HEK293 (cell line): ENCODE results near the gene PPP1R9B.
A peak's percentile ranks its signal among the peaks of the same experiment; 100 is the strongest.

Experiments
- CTCF ChIA-PET: fragments of 350-600 bp; formaldehyde crosslinking; extraction: SDS; loops from one replicate; lab custom pipeline; 2021; ENCODE audit warnings: antibody characterized with exemption; lab: Yijun Ruan, JAX
- POLR2A ChIA-PET: fragments of 300-600 bp; formaldehyde crosslinking; extraction: SDS; loops from one replicate; lab custom pipeline; 2020; ENCODE audit warnings: antibody characterized with exemption, inconsistent platforms; lab: Yijun Ruan, JAX
- H3K27ac ChIP-seq: fragments of 200-500 bp; sonication (Bioruptor generic); 2 replicates; pipeline ENCODE4 v1.5.1; 2014; ENCODE audit warnings: low read depth, low read length, control low read depth, inconsistent platforms; ENCODE audit errors: extremely low read depth
- H3K36me3 ChIP-seq, 2 experiments: fragments of 200-500 bp in 1 of 2; sonication (Bioruptor generic) in 1 of 2; 1 replicate in 1 of 2; 2 replicates in 1 of 2; pipeline ENCODE4 v1.5.1; 2014 to 2017; ENCODE audit warnings: inconsistent platforms in 2 of 2, low read length in 2 of 2; ENCODE audit not compliant: control insufficient read depth in 2 of 2, insufficient read depth in 1 of 2
- H3K4me1 ChIP-seq: fragments of 200-500 bp; sonication (Bioruptor generic); 2 replicates; pipeline ENCODE4 v1.5.1; 2014; ENCODE audit warnings: mild to moderate bottlenecking, low read length, inconsistent platforms; ENCODE audit not compliant: control insufficient read depth, insufficient read depth
- H3K4me3 ChIP-seq: 2 replicates; pipeline ENCODE4 v1.5.1; 2011; ENCODE audit warnings: low read depth, mild to moderate bottlenecking, control low read depth, low read length, moderate library complexity
- H3K9me3 ChIP-seq: fragments of 200-500 bp; sonication (Bioruptor generic); 2 replicates; pipeline ENCODE4 v1.5.1; 2014; ENCODE audit warnings: low read depth, low read length, inconsistent platforms; ENCODE audit not compliant: control insufficient read depth, insufficient read depth
- EGR2 ChIP-seq: fragments of 450-650 bp; formaldehyde crosslinking; IDR thresholded peaks from 2 replicates; pipeline ENCODE4 v1.5.1; 2016; ENCODE audit warnings: low read depth, missing biosample characterization, missing genetic modification characterization
- HOXC10 ChIP-seq: sonication (generic); formaldehyde crosslinking; IDR thresholded peaks from 2 replicates; pipeline ENCODE4 v1.8.1; 2023; ENCODE audit warnings: mild to moderate bottlenecking, missing genetic modification reagents
- KLF17 ChIP-seq: fragments of 450-650 bp; formaldehyde crosslinking; IDR thresholded peaks from 2 replicates; pipeline ENCODE4 v1.5.1; 2016; ENCODE audit warnings: missing biosample characterization, missing genetic modification characterization
- MZF1 ChIP-seq: fragments of 450-650 bp; formaldehyde crosslinking; IDR thresholded peaks from 2 replicates; pipeline ENCODE4 v1.5.1; 2017; ENCODE audit warnings: missing biosample characterization, missing genetic modification characterization, borderline replicate concordance
- REST ChIP-seq: fragments of 450-650 bp; formaldehyde crosslinking; IDR thresholded peaks from 2 replicates; pipeline ENCODE4 v1.5.1; 2016; ENCODE audit warnings: missing biosample characterization, missing genetic modification characterization
- ZBTB10 ChIP-seq: fragments of 450-650 bp; formaldehyde crosslinking; IDR thresholded peaks from 2 replicates; pipeline ENCODE4 v1.5.1; 2016; ENCODE audit warnings: missing biosample characterization, missing genetic modification characterization
- ZBTB49 ChIP-seq: fragments of 450-650 bp; formaldehyde crosslinking; IDR thresholded peaks from 2 replicates; pipeline ENCODE4 v1.5.1; 2016; ENCODE audit warnings: missing biosample characterization, missing genetic modification characterization, low read depth
- ZBTB7A ChIP-seq: fragments of 450-650 bp; formaldehyde crosslinking; IDR thresholded peaks from 2 replicates; pipeline ENCODE4 v1.5.1; 2016; ENCODE audit warnings: low read depth, missing biosample characterization, missing genetic modification characterization
- ZFP69B ChIP-seq: fragments of 450-650 bp; formaldehyde crosslinking; IDR thresholded peaks from 2 replicates; pipeline ENCODE4 v1.5.1; 2016; ENCODE audit warnings: missing biosample characterization, missing genetic modification characterization
- ZNF112 ChIP-seq: fragments of 450-650 bp; formaldehyde crosslinking; IDR thresholded peaks from 2 replicates; pipeline ENCODE4 v1.5.0; 2017; ENCODE audit warnings: missing biosample characterization, missing genetic modification characterization
- ZNF223 ChIP-seq: fragments of 450-650 bp; formaldehyde crosslinking; IDR thresholded peaks from 2 replicates; pipeline ENCODE4 v1.5.1; 2016; ENCODE audit warnings: missing biosample characterization, missing genetic modification characterization
- ZNF24 ChIP-seq: fragments of 450-650 bp; formaldehyde crosslinking; IDR thresholded peaks from 2 replicates; pipeline ENCODE4 v1.5.1; 2016; ENCODE audit warnings: missing biosample characterization, missing genetic modification characterization
- ZNF391 ChIP-seq: fragments of 450-650 bp; formaldehyde crosslinking; IDR thresholded peaks from 2 replicates; pipeline ENCODE4 v1.5.1; 2016; ENCODE audit warnings: low read depth, missing biosample characterization, missing genetic modification characterization, borderline replicate concordance
- ZNF518A ChIP-seq: fragments of 450-650 bp; formaldehyde crosslinking; conservative IDR thresholded peaks from 2 replicates; pipeline ENCODE4 v1.5.1; 2016; ENCODE audit warnings: low read depth, missing biosample characterization, missing genetic modification characterization
- ZNF529 ChIP-seq: fragments of 450-650 bp; formaldehyde crosslinking; IDR thresholded peaks from 2 replicates; pipeline ENCODE4 v1.5.1; 2017; ENCODE audit warnings: missing genetic modification characterization, missing biosample characterization; ENCODE audit not compliant: insufficient replicate concordance
- ZNF530 ChIP-seq: fragments of 450-650 bp; formaldehyde crosslinking; IDR thresholded peaks from 2 replicates; pipeline ENCODE4 v1.5.1; 2016; ENCODE audit warnings: low read depth, missing biosample characterization, missing genetic modification characterization
- ZNF548 ChIP-seq: fragments of 450-650 bp; formaldehyde crosslinking; IDR thresholded peaks from 2 replicates; pipeline ENCODE4 v1.5.1; 2016; ENCODE audit warnings: missing biosample characterization, missing genetic modification characterization
- ZNF658 ChIP-seq: fragments of 450-650 bp; formaldehyde crosslinking; IDR thresholded peaks from 2 replicates; pipeline ENCODE4; 2016; ENCODE audit warnings: missing biosample characterization, missing genetic modification characterization
- ZNF664 ChIP-seq: fragments of 450-650 bp; formaldehyde crosslinking; IDR thresholded peaks from 2 replicates; pipeline ENCODE4 v1.5.1; 2016; ENCODE audit warnings: missing biosample characterization, missing genetic modification characterization
- ZNF747 ChIP-seq: fragments of 450-650 bp; formaldehyde crosslinking; IDR thresholded peaks from 2 replicates; pipeline ENCODE4 v1.5.1; 2016; ENCODE audit warnings: missing biosample characterization, missing genetic modification characterization

Gene PPP1R9B

GRCh38 chr17:50151937-50152547 is 1.6 kb upstream of the PPP1R9B start (continued):
- TF ChIP-seq ZBTB49 (tag by site-specific recombination): no peak
- TF ChIP-seq ZBTB10 (tag by site-specific recombination): peak; percentile 69
- peak; percentile 88 for TF ChIP-seq ZFP69B (tag by site-specific recombination)
- no peak for TF ChIP-seq HOXC10 (CRISPR knock-in tag)
- TF ChIP-seq EGR2 (tag by site-specific recombination): peak; percentile 99
- no peak for TF ChIP-seq ZNF548 (tag by site-specific recombination)
- peak; percentile 80 for TF ChIP-seq KLF17
- peak; percentile 76; the same call in 1 of the 2 replicates for TF ChIP-seq MZF1
- TF ChIP-seq ZBTB7A: peak; percentile 75; the same call in 1 of the 2 replicates
- TF ChIP-seq ZNF658: no peak

GRCh38 chr17:50151041-50151936 is 812 bp upstream of the PPP1R9B start:
- Histone ChIP-seq H3K27ac (peak overlapping the region; percentile 93), H3K4me3 (peak overlapping the region; percentile 77), H3K36me3 (peaks cover 0 to 15% of the 10 kb centered on the region in 2 experiments; a peak in 1 of 3 replicates), H3K4me1 (peaks cover 15% of the 10 kb centered on the region), H3K9me3 (no peaks in the 10 kb centered on the region)
- CTCF ChIA-PET: interaction anchor here (0.6 to 7.4 kb wide), 23 partner anchors 10 to 578 kb away, joined by 3 to 105 read pairs (median 4); partner anchors contain the start of gene PDK2
- POLR2A ChIA-PET: interaction anchor here (0.5 to 3.0 kb wide), 21 partner anchors 10 to 586 kb away, joined by 3 to 30 read pairs (median 3); partner anchors contain the start of genes FAM117A, ITGA3, PDK2 and SAMD14
- TF ChIP-seq REST (peak; percentile 52; the same call in 1 of the 2 replicates), ZNF391 (tag by site-specific recombination) (no peak), ZNF664 (no peak), ZNF24 (tag by site-specific recombination) (peak; percentile 88), ZNF112 (tag by site-specific recombination) (no peak), ZNF530 (tag by site-specific recombination) (no peak), ZNF747 (tag by site-specific recombination) (no peak), ZNF518A (no peak), ZNF223 (tag by site-specific recombination) (no peak), ZNF529 (tag by site-specific recombination) (no peak)
